PC-3 (cell line): Measurements from ENCODE around the gene SGCD. TPM values are rescaled to one million over a fixed set of nuclear protein-coding genes. Genes with fewer than 3 reads are reported as not detected.

Experiments
- ATAC-seq: fragments of 200-7000 bp; cut with Tn5 transposase; 2 replicates; pipeline ENCODE4 v1.9.1; 2020; ENCODE audit warnings: mild to moderate bottlenecking, moderate library complexity
- BruUV-seq: library from RNA; stranded (reverse); fragments of 400-500 nt; replicated peaks from 2 replicates; lab custom pipeline; 2021; lab: Mats Ljungman, UMichigan
- CTCF ChIA-PET: fragments of 300-600 bp; sonication (Branson Sonifier 250); formaldehyde crosslinking; loops from one replicate; lab custom pipeline; 2022; ENCODE audit warnings: antibody characterized with exemption; lab: Charles Lee
- POLR2A ChIA-PET: fragments of 300-600 bp; sonication (Branson Sonifier 250); formaldehyde crosslinking; loops from one replicate; lab custom pipeline; 2022; ENCODE audit warnings: antibody characterized with exemption; ENCODE audit not compliant: unreplicated experiment; lab: Charles Lee
- DNase-seq: peaks from one replicate; pipeline ENCODE4 v3.0.0-alpha.2; 2015
- H2AFZ ChIP-seq: fragments of 300-600 bp; sonication (generic); 2 replicates; pipeline ENCODE4 v1.6.0; 2016; ENCODE audit warnings: antibody characterized with exemption, low read length
- H3F3A ChIP-seq: fragments of 300-600 bp; sonication (generic); one replicate; pipeline ENCODE4 v1.6.0; 2017; ENCODE audit warnings: antibody characterized with exemption, low read length, control low read depth, mild to moderate bottlenecking; ENCODE audit not compliant: unreplicated experiment
- H3K27ac ChIP-seq: fragments of 300-600 bp; sonication (generic); 2 replicates; pipeline ENCODE4 v1.5.1; 2016; ENCODE audit warnings: mild to moderate bottlenecking, low read length
- H3K27me3 ChIP-seq: fragments of 300-600 bp; sonication (generic); 2 replicates; pipeline ENCODE4 v1.6.1; 2016; ENCODE audit warnings: low read length, mixed read lengths
- H3K36me3 ChIP-seq: fragments of 300-600 bp; sonication (generic); 2 replicates; pipeline ENCODE4 v1.6.1; 2016; ENCODE audit warnings: low read depth, mixed run types, low read length, mixed read lengths
- H3K4me1 ChIP-seq: fragments of 300-600 bp; sonication (generic); 2 replicates; pipeline ENCODE4 v1.5.1; 2016; ENCODE audit warnings: low read length; ENCODE audit not compliant: insufficient read depth
- H3K4me2 ChIP-seq: fragments of 300-600 bp; sonication (generic); 2 replicates; pipeline ENCODE4 v1.6.0; 2016; ENCODE audit warnings: low read length
- H3K4me3 ChIP-seq: fragments of 300-600 bp; sonication (generic); 2 replicates; pipeline ENCODE4 v1.5.1; 2016; ENCODE audit warnings: mild to moderate bottlenecking, low read length, mixed read lengths
- H3K79me2 ChIP-seq: fragments of 300-600 bp; sonication (generic); 2 replicates; pipeline ENCODE4 v1.6.1; 2017; ENCODE audit warnings: low read length, mixed read lengths
- H3K9ac ChIP-seq: fragments of 300-600 bp; sonication (generic); 2 replicates; pipeline ENCODE4 v1.6.0; 2016; ENCODE audit warnings: mild to moderate bottlenecking, low read length
- H3K9me2 ChIP-seq: fragments of 300-600 bp; sonication (generic); replicated peaks from 2 replicates; pipeline ENCODE4 v1.6.1; 2016; ENCODE audit warnings: mixed run types, low read length, mixed read lengths
- H3K9me3 ChIP-seq: fragments of 300-600 bp; sonication (generic); 2 replicates; pipeline ENCODE4 v1.6.1; 2016; ENCODE audit warnings: low read length, mixed read lengths
- H4K20me1 ChIP-seq: fragments of 300-600 bp; sonication (generic); 2 replicates; pipeline ENCODE4 v1.6.1; 2016; ENCODE audit warnings: low read length, mixed read lengths
- CTCF ChIP-seq: fragments of 300-600 bp; sonication (generic); conservative IDR thresholded peaks from 2 replicates; pipeline ENCODE4 v1.5.1; 2017; ENCODE audit warnings: antibody characterized with exemption, low read depth, mild to moderate bottlenecking, low read length
- EZH2 ChIP-seq: fragments of 300-600 bp; sonication (generic); IDR thresholded peaks from one replicate; pipeline ENCODE4 v1.6.1; 2017; ENCODE audit warnings: antibody characterized with exemption, mild to moderate bottlenecking, low read length; ENCODE audit not compliant: unreplicated experiment
- EZH2phosphoT487 ChIP-seq: fragments of 300-600 bp; sonication (generic); IDR thresholded peaks from 2 replicates; pipeline ENCODE4 v1.6.1; 2018; ENCODE audit warnings: mild to moderate bottlenecking, antibody characterized with exemption, low read length, borderline replicate concordance
- intact Hi-C: fragments of 100-400 bp; cut with micrococcal nuclease; formaldehyde crosslinking; loops from 2 replicates; pipeline ENCODE4 v1.9.0; 2023
- total RNA-seq: library from RNA; depleted of rRNA; stranded (reverse); fragments of >200 nt; gene quantifications from 2 replicates; pipeline ENCODE4 v1.2.3, GENCODE V29; 2014

SGCD gene
- total RNA-seq, 1 experiment from 2014 or later: 0.15 TPM

DNA sequence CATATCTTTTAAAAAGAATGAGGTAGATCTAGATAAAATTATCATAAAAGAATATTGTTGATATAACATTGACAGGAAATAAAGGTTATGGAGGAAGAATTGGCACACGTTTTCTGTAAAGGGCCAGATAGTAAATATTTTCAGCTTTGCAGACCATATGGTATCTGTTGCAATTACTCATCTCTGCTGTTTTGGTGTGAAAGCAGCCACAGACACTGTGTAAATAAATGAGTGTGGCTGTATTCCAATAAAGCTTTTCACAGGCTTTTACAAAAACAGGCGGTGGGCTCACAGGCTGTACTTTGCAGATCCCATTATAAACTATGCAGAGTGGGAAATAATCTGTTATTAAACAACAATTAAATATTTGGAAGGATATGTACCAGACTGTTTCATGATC, 87.4 kb downstream of the SGCD start:
- ATAC-seq: no peak
- no peaks in the 10 kb centered on the region for H3F3A ChIP-seq
- H3K4me2 ChIP-seq: no peak overlapping the region
- H3K9ac ChIP-seq: no peak overlapping the region
- H3K4me3 ChIP-seq: no peak overlapping the region
- no peaks in the 10 kb centered on the region for H3K4me1 ChIP-seq
- no peak overlapping the region for H2AFZ ChIP-seq
- DNase-seq: no peak
- H3K27ac ChIP-seq: no peak overlapping the region
- ChIA-PET CTCF (no interaction called here), POLR2A (no interaction called here)
- H3K9me3 ChIP-seq: no peaks in the 10 kb centered on the region
- H3K27me3 ChIP-seq: no peaks in the 10 kb centered on the region
- no peaks in the 10 kb centered on the region for H4K20me1 ChIP-seq
- no peaks in the 10 kb centered on the region for H3K36me3 ChIP-seq
- TF ChIP-seq CTCF (no peak), EZH2 (no peak), EZH2phosphoT487 (no peak)
- intact Hi-C loops: no loop called here
- no peaks in the 10 kb centered on the region for H3K79me2 ChIP-seq
- no TSS peak for BruUV-seq
- no peaks in the 10 kb centered on the region for H3K9me2 ChIP-seq

DNA sequence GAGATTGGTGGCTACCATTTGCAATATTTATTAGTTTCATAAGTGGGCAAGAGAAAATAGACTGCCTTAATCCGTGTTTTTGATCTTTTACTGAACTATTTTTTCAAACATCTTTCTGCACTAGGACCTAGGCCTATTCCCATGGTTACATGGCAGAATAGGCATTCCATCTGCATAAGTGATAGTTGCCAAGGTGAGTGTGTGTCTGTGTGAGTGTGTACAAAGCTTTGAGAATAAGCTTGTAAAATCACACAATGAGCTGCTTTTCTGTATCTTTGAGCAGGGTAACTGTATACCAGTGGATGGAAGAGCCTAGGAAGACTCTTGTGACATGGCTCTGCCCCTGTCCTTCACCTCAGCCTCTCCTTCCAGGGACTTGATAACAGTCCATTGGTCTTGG, 92.7 kb downstream of the SGCD start:
- DNase-seq (no peak), ATAC-seq (no peak)
- Histone ChIP-seq H3K27me3 (no peaks in the 10 kb centered on the region), H4K20me1 (no peaks in the 10 kb centered on the region), H3K4me3 (no peak overlapping the region), H3K79me2 (no peaks in the 10 kb centered on the region), H3K36me3 (no peaks in the 10 kb centered on the region), H3K9me3 (no peaks in the 10 kb centered on the region), H3K27ac (no peak overlapping the region), H2AFZ (no peak overlapping the region), H3K4me1 (no peaks in the 10 kb centered on the region), H3K4me2 (no peak overlapping the region), H3F3A (no peaks in the 10 kb centered on the region), H3K9ac (no peak overlapping the region), H3K9me2 (no peaks in the 10 kb centered on the region)
- intact Hi-C loops: no loop called here
- CTCF ChIA-PET: no interaction called here
- TF ChIP-seq EZH2 (no peak), CTCF (no peak), EZH2phosphoT487 (no peak)
- BruUV-seq: no TSS peak
- POLR2A ChIA-PET: no interaction called here

- Histone ChIP-seq H3K36me3 (no peaks in the 10 kb centered on the region), H3K4me3 (no peak overlapping the region), H3K4me2 (no peak overlapping the region), H3K9me3 (no peaks in the 10 kb centered on the region), H2AFZ (no peak overlapping the region), H4K20me1 (no peaks in the 10 kb centered on the region), H3K27ac (no peak overlapping the region), H3F3A (no peaks in the 10 kb centered on the region), H3K4me1 (no peaks in the 10 kb centered on the region), H3K9me2 (no peaks in the 10 kb centered on the region), H3K79me2 (no peaks in the 10 kb centered on the region), H3K9ac (no peak overlapping the region), H3K27me3 (no peaks in the 10 kb centered on the region)
- intact Hi-C loops: no loop called here
- DNase-seq: no peak
- ChIA-PET POLR2A (no interaction called here), CTCF (no interaction called here)
- no peak for ATAC-seq
- no peak for TF ChIP-seq CTCF
- TF ChIP-seq EZH2: no peak
- TF ChIP-seq EZH2phosphoT487: no peak
- BruUV-seq: no TSS peak
Measured at GRCh38 chr5:156420665-156421064, 93.7 kb downstream of the SGCD start.
